ENCODE data around the gene LPIN1.
A peak's percentile ranks its signal among the peaks of the same experiment; 100 is the strongest.

Gene LPIN1

GRCh38 chr2:11786191-11786590 is 39.8 kb downstream of the LPIN1 start:
- no peak for DNase-seq

GRCh38 chr2:11786592-11786991 is 40.2 kb downstream of the LPIN1 start:
- no peak for DNase-seq

GRCh38 chr2:11787991-11788390 is 41.6 kb downstream of the LPIN1 start:
- DNase-seq = no peak

GRCh38 chr2:11788461-11789124 is 42.2 kb downstream of the LPIN1 start:
- DNase-seq = peak; percentile 48

- no peak for DNase-seq
Measured at GRCh38 chr2:11789243-11789642, 42.8 kb downstream of the LPIN1 start.

GRCh38 chr2:11790228-11790627 is 43.8 kb downstream of the LPIN1 start:
- DNase-seq = no peak

GRCh38 chr2:11795590-11795989 is 49.2 kb downstream of the LPIN1 start:
- no peak for DNase-seq

GRCh38 chr2:11796190-11797171 is 50.0 kb downstream of the LPIN1 start:
- DNase-seq = no peak

- DNase-seq = no peak
Measured at GRCh38 chr2:11797846-11798245, 51.4 kb downstream of the LPIN1 start.

- DNase-seq = no peak
Measured at GRCh38 chr2:11798701-11799435, 52.4 kb downstream of the LPIN1 start.

- no peak for DNase-seq
Measured at GRCh38 chr2:11799826-11800225, 53.4 kb downstream of the LPIN1 start.

GRCh38 chr2:11802782-11803191 is 56.4 kb downstream of the LPIN1 start:
- DNase-seq = no peak

- no peak for DNase-seq
Measured at GRCh38 chr2:11805024-11805423, 58.6 kb downstream of the LPIN1 start.

- DNase-seq = no peak
Measured at GRCh38 chr2:11805920-11806319, 59.5 kb downstream of the LPIN1 start.

GRCh38 chr2:11807156-11808015 is 61.0 kb downstream of the LPIN1 start:
- DNase-seq = no peak

GRCh38 chr2:11808016-11808400 is 61.6 kb downstream of the LPIN1 start:
- no peak for DNase-seq

GRCh38 chr2:11809586-11810236 is 63.3 kb downstream of the LPIN1 start:
- no peak for DNase-seq

GRCh38 chr2:11810237-11810977 is 64.0 kb downstream of the LPIN1 start:
- no peak for DNase-seq

GRCh38 chr2:11811036-11811654 is 64.7 kb downstream of the LPIN1 start:
- no peak for DNase-seq

GRCh38 chr2:11812466-11813248 is 66.2 kb downstream of the LPIN1 start:
- no peak for DNase-seq
